Neural cell (in vitro differentiated cells): ENCODE measurements around the gene TMCC1. TPM values are rescaled to one million over a fixed set of nuclear protein-coding genes. Genes with fewer than 3 reads are reported as not detected.

Experiments
- H2AFZ ChIP-seq: fragments of 200-600, 300-800 bp; sonication (generic), shearing (Covaris generic); 2 replicates; pipeline ENCODE4 v1.6.0; 2014; ENCODE audit warnings: low read depth, mild to moderate bottlenecking, antibody characterized with exemption, low read length, moderate library complexity
- H3F3A ChIP-seq: fragments of 200-600 bp; shearing (Covaris generic); 2 replicates; pipeline ENCODE4 v1.6.1; 2016; ENCODE audit warnings: mild to moderate bottlenecking, moderate library complexity, mixed read lengths, antibody characterized with exemption, low read length; ENCODE audit not compliant: insufficient read depth, poor library complexity, severe bottlenecking
- H3K27ac ChIP-seq: fragments of 200-600, 300-800 bp; sonication (generic), shearing (Covaris generic); 2 replicates; pipeline ENCODE4 v1.5.1; 2014; ENCODE audit warnings: mild to moderate bottlenecking, low read length, moderate library complexity
- H3K27me3 ChIP-seq: fragments of 300-800, 200-600 bp; sonication (generic), shearing (Covaris generic); 2 replicates; pipeline ENCODE4 v1.6.0; 2014; ENCODE audit warnings: mild to moderate bottlenecking, low read depth, low read length, moderate library complexity; ENCODE audit not compliant: insufficient read depth
- H3K36me3 ChIP-seq: fragments of 300-800, 200-600 bp; sonication (generic), shearing (Covaris generic); 2 replicates; pipeline ENCODE4 v1.5.1; 2014; ENCODE audit warnings: mild to moderate bottlenecking, antibody characterized with exemption, low read length, moderate library complexity; ENCODE audit not compliant: insufficient read depth
- H3K4me2 ChIP-seq: fragments of 300-800, 200-600 bp; sonication (generic), shearing (Covaris generic); 2 replicates; pipeline ENCODE4 v1.6.0; 2014; ENCODE audit warnings: mild to moderate bottlenecking, low read length
- H3K4me3 ChIP-seq: fragments of 300-800, 200-600 bp; sonication (generic), shearing (Covaris generic); 2 replicates; pipeline ENCODE4 v1.5.1; 2014; ENCODE audit warnings: mild to moderate bottlenecking, low read length, moderate library complexity
- H3K79me2 ChIP-seq: fragments of 200-600 bp; shearing (Covaris generic); replicated peaks from 2 replicates; pipeline ENCODE4 v1.6.0; 2014; ENCODE audit warnings: mild to moderate bottlenecking, low read length, moderate library complexity; ENCODE audit not compliant: insufficient read depth
- H3K9ac ChIP-seq: fragments of 300-800, 200-600 bp; sonication (generic), shearing (Covaris generic); 2 replicates; pipeline ENCODE4 v1.6.1; 2016; ENCODE audit warnings: mild to moderate bottlenecking, low read length, mixed read lengths
- H3K9me2 ChIP-seq: fragments of 200-600 bp; shearing (Covaris generic); 2 replicates; pipeline ENCODE4 v1.6.1; 2016; ENCODE audit warnings: mild to moderate bottlenecking, low read length, mixed read lengths; ENCODE audit not compliant: insufficient read depth
- H3K9me3 ChIP-seq: fragments of 200-600, 300-800 bp; sonication (generic), shearing (Covaris generic); 2 replicates; pipeline ENCODE4 v1.6.1; 2016; ENCODE audit warnings: mild to moderate bottlenecking, mixed run types, low read length, moderate library complexity, mixed read lengths
- H4K20me1 ChIP-seq: fragments of 200-600 bp; shearing (Covaris generic); 2 replicates; pipeline ENCODE4 v1.6.1; 2016; ENCODE audit warnings: mild to moderate bottlenecking, mixed run types; ENCODE audit not compliant: insufficient read depth
- EP300 ChIP-seq: fragments of 450-650 bp; conservative IDR thresholded peaks from 2 replicates; pipeline ENCODE4 v1.6.1; 2014; ENCODE audit warnings: antibody characterized with exemption, mild to moderate bottlenecking, moderate library complexity; ENCODE audit not compliant: poor library complexity, severe bottlenecking
- EZH2 ChIP-seq: fragments of 200-600, 300-800 bp; shearing (Covaris generic), sonication (generic); IDR thresholded peaks from 2 replicates; pipeline ENCODE4 v1.6.1; 2014; ENCODE audit warnings: antibody characterized with exemption, low read length, borderline replicate concordance, mild to moderate bottlenecking; ENCODE audit not compliant: insufficient read depth, poor library complexity, severe bottlenecking
- MXI1 ChIP-seq: fragments of 450-650 bp; conservative IDR thresholded peaks from 2 replicates; pipeline ENCODE4 v1.6.1; 2014; ENCODE audit warnings: antibody characterized with exemption, mild to moderate bottlenecking; ENCODE audit not compliant: poor library complexity, severe bottlenecking
- POLR2AphosphoS5 ChIP-seq: IDR thresholded peaks from 2 replicates; pipeline ENCODE4 v1.6.1; 2012
- RAD21 ChIP-seq: fragments of 450-650 bp; conservative IDR thresholded peaks from 2 replicates; pipeline ENCODE4 v1.6.1; 2014; ENCODE audit warnings: antibody characterized with exemption, mild to moderate bottlenecking, moderate library complexity
- SMC3 ChIP-seq: fragments of 450-650 bp; conservative IDR thresholded peaks from 2 replicates; pipeline ENCODE4 v1.6.1; 2014; ENCODE audit warnings: antibody characterized with exemption, mild to moderate bottlenecking, moderate library complexity; ENCODE audit not compliant: poor library complexity
- TAF1 ChIP-seq: IDR thresholded peaks from 2 replicates; pipeline ENCODE4 v1.6.1; 2012; ENCODE audit warnings: low read depth
- polyA plus RNA-seq: library from polyadenylated mRNA; depleted of rRNA; stranded (reverse); fragments of >200 nt; gene quantifications from 2 replicates; pipeline ENCODE4 v1.2.3, GENCODE V29; 2014
- TF ChIP-seq, protein P1 (sequence below): IDR thresholded peaks from 2 replicates; pipeline ENCODE4 v1.6.1; 2012; ENCODE audit warnings: borderline replicate concordance
- TF ChIP-seq, protein P2 (sequence below): fragments of 450-650 bp; IDR thresholded peaks from 2 replicates; pipeline ENCODE4 v1.5.1; 2014; ENCODE audit warnings: antibody characterized with exemption, mild to moderate bottlenecking, moderate library complexity; ENCODE audit not compliant: poor library complexity, severe bottlenecking

TMCC1 gene
- polyA plus RNA-seq, 1 donor from 2014 or later, result 25.0 TPM

DNA sequence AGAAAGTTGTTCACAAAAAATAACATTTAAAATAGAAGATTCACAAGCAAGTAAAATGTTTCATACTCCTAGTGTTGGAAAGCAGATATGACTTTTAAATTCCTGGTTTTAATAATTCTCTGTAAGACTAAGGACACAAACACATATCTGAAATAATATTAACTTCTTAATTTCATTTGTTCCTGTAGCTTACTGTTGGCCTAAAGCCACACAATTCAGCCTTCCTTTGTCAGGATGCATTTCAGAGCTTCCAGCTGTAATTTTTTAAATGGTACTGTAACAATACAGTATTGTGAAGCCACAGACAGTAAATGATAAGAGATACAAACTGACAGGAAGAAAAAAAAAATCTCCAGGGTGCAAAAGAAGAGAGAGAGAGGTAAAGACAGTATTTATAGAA is 84.2 kb downstream of the TMCC1 start:
- H3K9me2 ChIP-seq, result no peaks in the 10 kb centered on the region
- no peak overlapping the region for H3K4me3 ChIP-seq
- no peaks in the 10 kb centered on the region for H3K36me3 ChIP-seq
- H3K9ac ChIP-seq, result no peak overlapping the region
- H3K79me2 ChIP-seq, result no peaks in the 10 kb centered on the region
- H3K4me2 ChIP-seq, result no peak overlapping the region
- H3K27ac ChIP-seq, result no peak overlapping the region
- no peaks in the 10 kb centered on the region for H4K20me1 ChIP-seq
- H3K9me3 ChIP-seq, result no peaks in the 10 kb centered on the region
- H2AFZ ChIP-seq, result no peak overlapping the region
- H3F3A ChIP-seq, result no peaks in the 10 kb centered on the region
- TF ChIP-seq EZH2, result no peak
- TF ChIP-seq EP300, result no peak
- no peak for TF ChIP-seq MXI1
- TF ChIP-seq SMC3, result no peak
- no peak for TF ChIP-seq TAF1
- TF ChIP-seq, protein P1, sequence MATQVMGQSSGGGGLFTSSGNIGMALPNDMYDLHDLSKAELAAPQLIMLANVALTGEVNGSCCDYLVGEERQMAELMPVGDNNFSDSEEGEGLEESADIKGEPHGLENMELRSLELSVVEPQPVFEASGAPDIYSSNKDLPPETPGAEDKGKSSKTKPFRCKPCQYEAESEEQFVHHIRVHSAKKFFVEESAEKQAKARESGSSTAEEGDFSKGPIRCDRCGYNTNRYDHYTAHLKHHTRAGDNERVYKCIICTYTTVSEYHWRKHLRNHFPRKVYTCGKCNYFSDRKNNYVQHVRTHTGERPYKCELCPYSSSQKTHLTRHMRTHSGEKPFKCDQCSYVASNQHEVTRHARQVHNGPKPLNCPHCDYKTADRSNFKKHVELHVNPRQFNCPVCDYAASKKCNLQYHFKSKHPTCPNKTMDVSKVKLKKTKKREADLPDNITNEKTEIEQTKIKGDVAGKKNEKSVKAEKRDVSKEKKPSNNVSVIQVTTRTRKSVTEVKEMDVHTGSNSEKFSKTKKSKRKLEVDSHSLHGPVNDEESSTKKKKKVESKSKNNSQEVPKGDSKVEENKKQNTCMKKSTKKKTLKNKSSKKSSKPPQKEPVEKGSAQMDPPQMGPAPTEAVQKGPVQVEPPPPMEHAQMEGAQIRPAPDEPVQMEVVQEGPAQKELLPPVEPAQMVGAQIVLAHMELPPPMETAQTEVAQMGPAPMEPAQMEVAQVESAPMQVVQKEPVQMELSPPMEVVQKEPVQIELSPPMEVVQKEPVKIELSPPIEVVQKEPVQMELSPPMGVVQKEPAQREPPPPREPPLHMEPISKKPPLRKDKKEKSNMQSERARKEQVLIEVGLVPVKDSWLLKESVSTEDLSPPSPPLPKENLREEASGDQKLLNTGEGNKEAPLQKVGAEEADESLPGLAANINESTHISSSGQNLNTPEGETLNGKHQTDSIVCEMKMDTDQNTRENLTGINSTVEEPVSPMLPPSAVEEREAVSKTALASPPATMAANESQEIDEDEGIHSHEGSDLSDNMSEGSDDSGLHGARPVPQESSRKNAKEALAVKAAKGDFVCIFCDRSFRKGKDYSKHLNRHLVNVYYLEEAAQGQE, result no peak
- TF ChIP-seq RAD21, result no peak
- TF ChIP-seq, protein P2, sequence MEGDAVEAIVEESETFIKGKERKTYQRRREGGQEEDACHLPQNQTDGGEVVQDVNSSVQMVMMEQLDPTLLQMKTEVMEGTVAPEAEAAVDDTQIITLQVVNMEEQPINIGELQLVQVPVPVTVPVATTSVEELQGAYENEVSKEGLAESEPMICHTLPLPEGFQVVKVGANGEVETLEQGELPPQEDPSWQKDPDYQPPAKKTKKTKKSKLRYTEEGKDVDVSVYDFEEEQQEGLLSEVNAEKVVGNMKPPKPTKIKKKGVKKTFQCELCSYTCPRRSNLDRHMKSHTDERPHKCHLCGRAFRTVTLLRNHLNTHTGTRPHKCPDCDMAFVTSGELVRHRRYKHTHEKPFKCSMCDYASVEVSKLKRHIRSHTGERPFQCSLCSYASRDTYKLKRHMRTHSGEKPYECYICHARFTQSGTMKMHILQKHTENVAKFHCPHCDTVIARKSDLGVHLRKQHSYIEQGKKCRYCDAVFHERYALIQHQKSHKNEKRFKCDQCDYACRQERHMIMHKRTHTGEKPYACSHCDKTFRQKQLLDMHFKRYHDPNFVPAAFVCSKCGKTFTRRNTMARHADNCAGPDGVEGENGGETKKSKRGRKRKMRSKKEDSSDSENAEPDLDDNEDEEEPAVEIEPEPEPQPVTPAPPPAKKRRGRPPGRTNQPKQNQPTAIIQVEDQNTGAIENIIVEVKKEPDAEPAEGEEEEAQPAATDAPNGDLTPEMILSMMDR, result no peak
- no peak for TF ChIP-seq POLR2AphosphoS5
- no peaks in the 10 kb centered on the region for H3K27me3 ChIP-seq

DNA sequence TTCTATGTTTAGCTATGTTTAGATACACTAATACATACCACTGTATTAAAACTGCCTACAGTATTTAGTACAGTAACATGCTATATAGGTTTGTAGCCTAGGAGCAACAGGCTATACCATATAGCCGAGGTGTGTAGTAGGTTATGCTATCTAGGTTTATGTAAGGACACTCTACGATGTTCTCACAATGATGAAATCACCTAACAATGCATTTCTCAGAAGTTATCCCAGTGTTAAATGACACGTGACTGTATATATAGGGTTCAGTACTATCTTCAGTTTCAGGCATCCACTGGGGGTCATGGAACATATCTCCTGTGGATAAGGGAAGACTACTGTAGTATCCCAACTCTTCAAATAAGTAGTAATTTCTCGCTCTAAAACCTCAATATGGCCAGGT is 97.4 kb downstream of the TMCC1 start:
- no peak overlapping the region for H3K27ac ChIP-seq
- TF ChIP-seq, protein P1, result no peak
- no peak for TF ChIP-seq MXI1
- TF ChIP-seq TAF1, result no peak
- no peak for TF ChIP-seq POLR2AphosphoS5
- no peak for TF ChIP-seq EP300
- TF ChIP-seq SMC3, result no peak
- no peak for TF ChIP-seq EZH2
- TF ChIP-seq, protein P2, result no peak
- TF ChIP-seq RAD21, result no peak
- H3K4me3 ChIP-seq, result no peak overlapping the region
- H3F3A ChIP-seq, result peaks cover 5% of the 10 kb centered on the region
- no peak overlapping the region for H2AFZ ChIP-seq
- H3K27me3 ChIP-seq, result no peaks in the 10 kb centered on the region
- H3K9me2 ChIP-seq, result no peaks in the 10 kb centered on the region
- peaks cover 29% of the 10 kb centered on the region for H3K79me2 ChIP-seq
- no peak overlapping the region for H3K9ac ChIP-seq
- no peaks in the 10 kb centered on the region for H3K36me3 ChIP-seq
- H3K4me2 ChIP-seq, result no peak overlapping the region
- H3K9me3 ChIP-seq, result no peaks in the 10 kb centered on the region
- no peaks in the 10 kb centered on the region for H4K20me1 ChIP-seq
